Adrenal gland (tissue), 12 donors: ENCODE measurements around the gene ABLIM2. TPM values are rescaled to one million over a fixed set of nuclear protein-coding genes. Genes with fewer than 3 reads are reported as not detected.

Source experiments
- DNase-seq, 7 donors: peaks; one replicate each; pipeline ENCODE4 v3.0.0-alpha.2; 2019 to 2020
- H3K27ac ChIP-seq, 5 donors: fragments of 200-600 bp; sonication (generic) in 4 of 5; 1 replicate in 3 of 5; 2 replicates in 2 of 5; pipeline versions ENCODE4 v1.5.1 to v1.8.0; 2016 to 2020; ENCODE audit warnings: mild to moderate bottlenecking in 1 of 5
- H3K27me3 ChIP-seq: fragments of 200-600 bp; 2 replicates; pipeline ENCODE4 v1.8.0; 2021
- H3K36me3 ChIP-seq, 2 donors: fragments of 200-600 bp; replicated peaks in 1 of 2; 1 replicate in 1 of 2; 2 replicates in 1 of 2; pipeline versions ENCODE4 v1.5.1 to v1.8.0; 2018 to 2022
- H3K4me1 ChIP-seq, 2 donors: fragments of 200-600 bp; replicated peaks in 1 of 2; 1 replicate in 1 of 2; 2 replicates in 1 of 2; pipeline versions ENCODE4 v1.5.1 to v1.8.0; 2018 to 2021
- H3K4me3 ChIP-seq, 4 donors: fragments of 200-600 bp; sonication (generic) in 3 of 4; one replicate each; pipeline ENCODE4 v1.5.1; 2016 to 2018
- H3K9me3 ChIP-seq, 3 donors: fragments of 200-600 bp; sonication (generic) in 1 of 3; replicated peaks in 1 of 3; 1 replicate in 2 of 3; 2 replicates in 1 of 3; pipeline versions ENCODE4 v1.5.1 to v1.8.0; 2016 to 2021
- CTCF ChIP-seq, 6 experiments: fragments of 450-650 bp in 4 of 6; fragments of 200-600 bp in 2 of 6; sonication (generic) in 1 of 6; IDR thresholded peaks; 1 replicate in 5 of 6; 2 replicates in 1 of 6; pipeline versions ENCODE4 v1.5.1 to v1.8.0; 2016 to 2021; ENCODE audit warnings: antibody characterized with exemption in 6 of 6, mild to moderate bottlenecking in 2 of 6, moderate library complexity in 1 of 6
- POLR2A ChIP-seq, 2 donors: fragments of 450-650 bp; IDR thresholded peaks; one replicate each; pipeline ENCODE4 v1.6.1; 2017; ENCODE audit warnings: antibody characterized with exemption in 2 of 2, mild to moderate bottlenecking in 2 of 2, moderate library complexity in 1 of 2
- WGBS, 4 donors: extraction: QIAGEN DNeasy Blood & Tissue Kit in 2 of 4; methylation state at CpG; one replicate each; pipeline versions ENCODE4 v1.1.5 to v1.1.7; 2013 to 2017; 5-methylcytosine and 5-hydroxymethylcytosine counted together
- intact Hi-C, 2 donors: fragments of 100-400 bp; cut with DNase I; formaldehyde crosslinking; loops; one replicate each; pipeline versions ENCODE4 v1.14.1 to v1.15.0; 2022 to 2023
- polyA plus RNA-seq, 3 donors: library from polyadenylated mRNA; stranded (reverse); fragments of 200-250 nt in 2 of 3; fragments of 350-450 nt in 1 of 3; fragmentation: Illumina TruSeq in 1 of 3; extraction: RNeasy Lipid Tissue Mini Kit (QIAGEN cat#74804) in 1 of 3; gene quantifications; one replicate each; pipeline ENCODE4 v1.2.3, GENCODE V29; 2013 to 2014
- total RNA-seq, 9 donors: library from RNA; depleted of rRNA in 4 of 9; stranded (reverse); fragments of >200 nt in 4 of 9; fragments of 120-200 nt in 1 of 9; fragmentation: NEBNext Ultra II Directional in 1 of 9; extraction: Animal tissue kit (Norgen Biotek cat#: 25700) in 1 of 9; gene quantifications; one replicate each; pipeline versions ENCODE4 v1.1.0 to v1.2.4, GENCODE V29; 2013 to 2023
- donor health status: healthy with polysubstance abuse.
- donor health status: Bipolar disorder and iron deficiency.
- donor health status: DM: yes; HTN: yes; CAD: no.
- donor health status: DM: no; HTN: no; CAD: no.
- donor health status: DM: no; HTN: no; CAD: no.
- donor health status: DM: yes; HTN: yes; CAD: no.

ABLIM2 gene
- total and polyA plus RNA-seq, 12 donors, result 5.8 to 31.2 (median 14.6) TPM

- H3K4me1 ChIP-seq, result peaks cover 13 to 15% of the 10 kb centered on the region in 2 donors
- no peaks in the 10 kb centered on the region for H3K36me3 ChIP-seq
- H3K4me3 ChIP-seq, result no peak overlapping the region
- intact Hi-C loops, result no loop called here
- WGBS, 4 donors, result 94 to 98% (median 97%) methylated on average over 5 to 9 of the region's 9 CpGs
- DNase-seq, result no peak
- H3K9me3 ChIP-seq, result no peaks in the 10 kb centered on the region
- TF ChIP-seq POLR2A (IDR thresholded peaks at IDR 0.05), result no peak
- TF ChIP-seq CTCF (IDR thresholded peaks at IDR 0.05), result no peak
- H3K27me3 ChIP-seq, result no peaks in the 10 kb centered on the region
- no peak overlapping the region for H3K27ac ChIP-seq
Observed at GRCh38 chr4:8052160-8052691, 106.4 kb downstream of the ABLIM2 start.

- WGBS, 4 donors, result 78 to 91% (median 81%) methylated on average over 7 of the region's 7 CpGs
- Histone ChIP-seq H3K36me3 (no peaks in the 10 kb centered on the region), H3K4me3 (no peak overlapping the region), H3K9me3 (no peaks in the 10 kb centered on the region), H3K4me1 (peaks cover 13 to 15% of the 10 kb centered on the region in 2 donors), H3K27me3 (no peaks in the 10 kb centered on the region), H3K27ac (peak overlapping the region in 2 of 5 donors; percentile 7 to 84)
- TF ChIP-seq CTCF (IDR thresholded peaks at IDR 0.05) (no peak), POLR2A (IDR thresholded peaks at IDR 0.05) (no peak)
- no peak for DNase-seq
- intact Hi-C loops, result no loop called here
Observed at GRCh38 chr4:8051644-8052043, 107.0 kb downstream of the ABLIM2 start.

GRCh38 chr4:8050555-8051206 lies 107.9 kb downstream of the ABLIM2 start:
- H3K36me3 ChIP-seq, result no peaks in the 10 kb centered on the region
- TF ChIP-seq POLR2A (IDR thresholded peaks at IDR 0.05) (peak in 1 of 2 donors; percentile 52), CTCF (IDR thresholded peaks at IDR 0.05) (no peak)
- H3K4me3 ChIP-seq, result no peak overlapping the region
- H3K4me1 ChIP-seq, result peaks cover 13 to 15% of the 10 kb centered on the region in 2 donors
- H3K27me3 ChIP-seq, result no peaks in the 10 kb centered on the region
- peak; percentile 76 to 92 (median 88) for DNase-seq
- 10 to 19% (median 14%) methylated on average over 4 to 28 of the region's 28 CpGs for WGBS, 4 donors
- no peaks in the 10 kb centered on the region for H3K9me3 ChIP-seq
- intact Hi-C loops, result no loop called here
- H3K27ac ChIP-seq, result peak overlapping the region; percentile 40 to 84 (median 76)

GRCh38 chr4:8050180-8050554 lies 108.4 kb downstream of the ABLIM2 start:
- peak overlapping the region in 3 of 5 donors; percentile 76 to 84 (median 81) for H3K27ac ChIP-seq
- intact Hi-C loops, result no loop called here
- no peak for DNase-seq

More at GRCh38 chr4:8050180-8050554, 108.4 kb downstream of the ABLIM2 start:
- Histone ChIP-seq H3K4me1 (peaks cover 13 to 15% of the 10 kb centered on the region in 2 donors), H3K36me3 (no peaks in the 10 kb centered on the region), H3K27me3 (no peaks in the 10 kb centered on the region), H3K9me3 (no peaks in the 10 kb centered on the region), H3K4me3 (no peak overlapping the region)
- no peak for TF ChIP-seq POLR2A (IDR thresholded peaks at IDR 0.05)
- TF ChIP-seq CTCF (IDR thresholded peaks at IDR 0.05), result no peak
- WGBS, 4 donors, result 38 to 53% (median 44%) methylated on average over 3 to 4 of the region's 4 CpGs
